Mammary epithelial cell (primary cell): Measurements from ENCODE around the gene CACNA1A.

Source experiments
- EZH2 ChIP-seq: IDR thresholded peaks from 2 replicates; pipeline ENCODE4 v1.6.1; 2012; ENCODE audit warnings: low read length, inconsistent platforms, borderline replicate concordance
- TF ChIP-seq, protein P1 (sequence below), 2 donors: IDR thresholded peaks in 1 of 2; conservative IDR thresholded peaks in 1 of 2; 2 replicates each; pipeline ENCODE4 v1.5.1; 2011 to 2012; ENCODE audit warnings: inconsistent platforms in 2 of 2, low read length in 2 of 2, mild to moderate bottlenecking in 2 of 2, control low read depth in 1 of 2, low read depth in 1 of 2; ENCODE audit not compliant: insufficient read depth in 1 of 2; ENCODE audit errors: extremely low read depth in 1 of 2

DNA sequence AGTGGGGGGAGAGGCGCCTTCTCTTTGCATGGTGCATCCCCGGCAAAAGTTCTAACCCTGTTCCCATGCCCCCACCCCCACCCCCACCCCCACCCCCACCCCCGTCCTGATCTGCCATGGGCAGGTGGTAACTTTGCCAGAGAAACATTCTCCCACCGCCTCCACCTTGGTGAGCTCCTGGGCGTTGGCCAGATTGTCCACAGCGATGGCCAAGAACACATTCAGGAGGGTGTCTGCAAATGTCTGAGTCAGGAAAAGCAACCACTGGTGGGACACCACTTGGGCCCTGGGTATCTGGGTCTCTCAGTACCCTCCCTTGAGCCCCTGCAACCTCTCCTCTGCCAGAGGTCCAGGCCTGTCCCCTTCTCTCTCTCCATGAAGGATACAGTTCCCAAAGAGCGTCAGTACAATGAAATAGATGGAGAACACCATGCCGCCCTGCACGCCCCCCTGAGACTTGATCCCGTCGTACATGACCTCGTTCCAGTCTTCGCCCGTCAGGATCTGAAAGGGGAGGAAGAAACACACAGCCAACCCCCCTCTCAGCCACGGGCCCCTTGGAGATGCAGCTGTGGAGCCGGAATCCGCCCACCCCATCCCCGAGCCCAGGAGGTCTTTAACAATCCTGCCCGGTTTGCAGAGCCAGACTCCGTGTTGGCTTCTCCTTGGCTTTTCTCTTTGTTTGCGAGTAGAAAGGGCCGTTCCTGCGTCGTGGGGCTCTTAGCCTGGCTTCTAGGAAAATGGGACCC is 202.7 kb downstream of the CACNA1A start:
- TF ChIP-seq, protein P1, sequence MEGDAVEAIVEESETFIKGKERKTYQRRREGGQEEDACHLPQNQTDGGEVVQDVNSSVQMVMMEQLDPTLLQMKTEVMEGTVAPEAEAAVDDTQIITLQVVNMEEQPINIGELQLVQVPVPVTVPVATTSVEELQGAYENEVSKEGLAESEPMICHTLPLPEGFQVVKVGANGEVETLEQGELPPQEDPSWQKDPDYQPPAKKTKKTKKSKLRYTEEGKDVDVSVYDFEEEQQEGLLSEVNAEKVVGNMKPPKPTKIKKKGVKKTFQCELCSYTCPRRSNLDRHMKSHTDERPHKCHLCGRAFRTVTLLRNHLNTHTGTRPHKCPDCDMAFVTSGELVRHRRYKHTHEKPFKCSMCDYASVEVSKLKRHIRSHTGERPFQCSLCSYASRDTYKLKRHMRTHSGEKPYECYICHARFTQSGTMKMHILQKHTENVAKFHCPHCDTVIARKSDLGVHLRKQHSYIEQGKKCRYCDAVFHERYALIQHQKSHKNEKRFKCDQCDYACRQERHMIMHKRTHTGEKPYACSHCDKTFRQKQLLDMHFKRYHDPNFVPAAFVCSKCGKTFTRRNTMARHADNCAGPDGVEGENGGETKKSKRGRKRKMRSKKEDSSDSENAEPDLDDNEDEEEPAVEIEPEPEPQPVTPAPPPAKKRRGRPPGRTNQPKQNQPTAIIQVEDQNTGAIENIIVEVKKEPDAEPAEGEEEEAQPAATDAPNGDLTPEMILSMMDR (conservative IDR thresholded peaks at IDR 0.05 in 1 of 2, IDR thresholded peaks at IDR 0.05 in 1 of 2; ENCODE audit: extremely low read depth in 1 of 2, insufficient read depth in 1 of 2, low read depth in 1 of 2, low read length in 2 of 2), result no peak
- no peak for TF ChIP-seq EZH2
